Transverse colon (tissue), 4 donors: ENCODE measurements around the gene CDK11B. TPM values are rescaled to one million over a fixed set of nuclear protein-coding genes. Genes with fewer than 3 reads are reported as not detected.
"Not testable (repeated sequence)": the region's sequence is repeated elsewhere in the genome, so short reads cannot be mapped to it uniquely, and the experiment has no call there.

Experiments
- DNase-seq: peaks from one replicate; pipeline ENCODE4 v3.0.0-alpha.2; 2019
- H3K27ac ChIP-seq, 4 donors: fragments of 200-600 bp; sonication (generic); 2 replicates each; pipeline ENCODE4 v1.5.1; 2016 to 2018; ENCODE audit warnings: inconsistent platforms in 4 of 4
- H3K27me3 ChIP-seq: fragments of 200-600 bp; sonication (generic); 2 replicates; pipeline ENCODE4 v1.5.1; 2017; ENCODE audit warnings: inconsistent platforms
- H3K36me3 ChIP-seq, 4 donors: fragments of 200-600 bp; sonication (generic); 2 replicates each; pipeline ENCODE4 v1.5.1; 2017 to 2019; ENCODE audit warnings: inconsistent platforms in 4 of 4
- H3K4me1 ChIP-seq, 4 donors: fragments of 200-600 bp; sonication (generic); 2 replicates each; pipeline ENCODE4 v1.5.1; 2017 to 2020; ENCODE audit warnings: inconsistent platforms in 4 of 4
- H3K4me3 ChIP-seq, 4 donors: fragments of 200-600 bp; sonication (generic); 1 replicate in 1 of 4; 2 replicates in 3 of 4; pipeline versions ENCODE4 v1.5.1 to v1.6.1; 2017 to 2019; ENCODE audit warnings: inconsistent platforms in 4 of 4
- H3K9me3 ChIP-seq, 2 donors: fragments of 200-600 bp; sonication (generic); 2 replicates each; pipeline ENCODE4 v1.5.1; 2017 to 2019; ENCODE audit warnings: inconsistent platforms in 2 of 2
- CTCF ChIP-seq, 5 experiments: fragments of 200-600 bp in 3 of 5; fragments of 450-650 bp in 2 of 5; sonication (generic) in 3 of 5; IDR thresholded peaks; 1 replicate in 2 of 5; 2 replicates in 3 of 5; pipeline ENCODE4 v1.5.1; 2016 to 2017; ENCODE audit warnings: antibody characterized with exemption in 5 of 5, inconsistent platforms in 3 of 5, mild to moderate bottlenecking in 2 of 5, moderate library complexity in 1 of 5
- EP300 ChIP-seq: sonication (generic); formaldehyde crosslinking; IDR thresholded peaks from one replicate; pipeline ENCODE4 v1.6.1; 2017; ENCODE audit warnings: antibody characterized with exemption, low read depth
- POLR2A ChIP-seq: fragments of 450-650 bp; IDR thresholded peaks from one replicate; pipeline ENCODE4 v1.6.1; 2016; ENCODE audit warnings: antibody characterized with exemption, mild to moderate bottlenecking, moderate library complexity
- POLR2AphosphoS5 ChIP-seq, 3 donors: sonication (generic); formaldehyde crosslinking; IDR thresholded peaks; one replicate each; pipeline ENCODE4 v1.6.1; 2016; ENCODE audit warnings: antibody characterized with exemption in 3 of 3
- WGBS, 2 donors: methylation state at CpG; one replicate each; pipeline ENCODE4 v1.1.5; 2018; ENCODE audit warnings: low coverage in 1 of 2; 5-methylcytosine and 5-hydroxymethylcytosine counted together
- in situ Hi-C, 4 donors: fragments of 200-750 bp; cut with MboI; loops; one replicate each; pipeline versions ENCODE4 v1.15.0 to v1.15.1; 2017; ENCODE audit warnings: low sequenced_read_pairs in 3 of 4, low pct_ligation_motif_present in 1 of 4, low pct_unique_long_range_greater_than_20kb in 1 of 4
- intact Hi-C: fragments of 100-400 bp; cut with DNase I; formaldehyde crosslinking; loops from one replicate; pipeline ENCODE4 v1.15.1; 2023; ENCODE audit warnings: low total_unique reads
- total RNA-seq, 4 donors: library from RNA; depleted of rRNA; stranded (reverse); fragments of >200 nt; gene quantifications; one replicate each; pipeline ENCODE4 v1.1.0, GENCODE V29; 2016

CDK11B gene
- total RNA-seq, 4 donors from 2014 or later = 28.4 to 183 (median 60.5) TPM

GRCh38 chr1:1637479-1637875, 21.3 kb downstream of the CDK11B start:
- H3K36me3 ChIP-seq = peaks cover 0 to 17% (median 3%) of the 10 kb centered on the region in 4 donors
- H3K4me3 ChIP-seq, in situ Hi-C loops, H3K4me1 ChIP-seq, DNase-seq, H3K9me3 ChIP-seq, intact Hi-C loops, H3K27me3 ChIP-seq, H3K27ac ChIP-seq: not testable (repeated sequence)
- WGBS, 2 donors = 90% methylated on average over 13 of the region's 14 CpGs; no CpG with 5 or more reads in 1 of the 2 donors

DNA sequence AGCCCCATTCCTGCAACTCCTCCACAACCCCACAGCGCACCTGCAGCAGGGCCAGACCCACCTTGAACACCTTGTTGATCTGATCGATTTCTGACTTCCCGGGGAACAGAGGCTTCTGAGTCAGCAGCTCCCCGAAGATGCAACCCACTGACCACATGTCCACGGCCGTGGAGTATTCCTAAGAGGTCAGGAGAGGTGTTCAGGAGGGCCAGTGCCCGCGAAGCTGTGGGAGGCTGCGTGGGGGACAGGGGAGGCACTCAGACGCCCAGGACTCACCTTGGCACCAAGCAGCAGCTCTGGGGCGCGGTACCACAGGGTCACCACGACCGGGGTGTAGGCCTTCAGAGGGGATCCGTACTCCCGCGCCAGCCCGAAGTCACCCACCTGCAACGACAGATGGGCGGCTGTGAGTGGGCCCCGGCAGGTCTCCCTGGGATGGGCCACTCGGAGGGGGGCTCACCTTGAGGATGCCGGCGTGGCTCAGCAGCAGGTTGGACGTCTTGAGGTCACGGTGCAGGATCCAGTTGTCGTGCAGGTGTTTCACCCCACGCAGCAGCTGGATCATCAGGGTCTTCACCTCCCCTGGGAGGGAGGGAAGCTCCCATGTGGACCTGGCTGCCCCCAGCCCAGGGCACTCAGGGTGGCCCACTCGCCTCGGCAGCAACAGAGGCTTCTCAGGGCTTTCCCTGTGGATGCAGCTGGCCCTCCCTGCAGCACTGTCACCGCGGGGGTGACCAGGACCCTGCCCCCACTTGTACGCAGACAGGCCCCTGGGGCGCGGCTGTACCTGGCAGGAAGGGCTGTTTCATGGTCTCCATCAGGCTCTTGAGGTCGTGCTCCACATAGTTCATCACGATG, 22.0 kb downstream of the CDK11B start:
- H3K9me3 ChIP-seq, H3K4me1 ChIP-seq, in situ Hi-C loops, H3K4me3 ChIP-seq, intact Hi-C loops, H3K27ac ChIP-seq, DNase-seq, H3K27me3 ChIP-seq: not testable (repeated sequence)
- peaks cover 0 to 17% (median 3%) of the 10 kb centered on the region in 4 donors for H3K36me3 ChIP-seq
- 96% methylated on average over 20 of the region's 37 CpGs; no CpG with 5 or more reads in 1 of the 2 donors for WGBS, 2 donors

- intact Hi-C loops, H3K27ac ChIP-seq, in situ Hi-C loops, DNase-seq, H3K4me3 ChIP-seq, H3K9me3 ChIP-seq: not testable (repeated sequence)
- H3K4me1 ChIP-seq = peaks cover 6 to 22% (median 19%) of the 10 kb centered on the region in 4 donors
- H3K36me3 ChIP-seq = peaks cover 0 to 14% (median 3%) of the 10 kb centered on the region in 4 donors
- WGBS, 2 donors = 83% methylated on average over 8 of the region's 13 CpGs; no CpG with 5 or more reads in 1 of the 2 donors
- H3K27me3 ChIP-seq = peaks cover 24% of the 10 kb centered on the region
These were observed 24.2 kb downstream of the CDK11B start for GRCh38 chr1:1634613-1635012.

GRCh38 chr1:1633409-1633808, 25.4 kb downstream of the CDK11B start:
- H3K4me3 ChIP-seq, DNase-seq, H3K27ac ChIP-seq, in situ Hi-C loops, intact Hi-C loops, H3K9me3 ChIP-seq: not testable (repeated sequence)
- Histone ChIP-seq H3K4me1 (peaks cover 6 to 22% (median 19%) of the 10 kb centered on the region in 4 donors), H3K27me3 (peaks cover 29% of the 10 kb centered on the region), H3K36me3 (peaks cover 0 to 11% (median 3%) of the 10 kb centered on the region in 4 donors)
- no CpG with 5 or more reads among the region's 35 CpGs for WGBS, 2 donors

DNA sequence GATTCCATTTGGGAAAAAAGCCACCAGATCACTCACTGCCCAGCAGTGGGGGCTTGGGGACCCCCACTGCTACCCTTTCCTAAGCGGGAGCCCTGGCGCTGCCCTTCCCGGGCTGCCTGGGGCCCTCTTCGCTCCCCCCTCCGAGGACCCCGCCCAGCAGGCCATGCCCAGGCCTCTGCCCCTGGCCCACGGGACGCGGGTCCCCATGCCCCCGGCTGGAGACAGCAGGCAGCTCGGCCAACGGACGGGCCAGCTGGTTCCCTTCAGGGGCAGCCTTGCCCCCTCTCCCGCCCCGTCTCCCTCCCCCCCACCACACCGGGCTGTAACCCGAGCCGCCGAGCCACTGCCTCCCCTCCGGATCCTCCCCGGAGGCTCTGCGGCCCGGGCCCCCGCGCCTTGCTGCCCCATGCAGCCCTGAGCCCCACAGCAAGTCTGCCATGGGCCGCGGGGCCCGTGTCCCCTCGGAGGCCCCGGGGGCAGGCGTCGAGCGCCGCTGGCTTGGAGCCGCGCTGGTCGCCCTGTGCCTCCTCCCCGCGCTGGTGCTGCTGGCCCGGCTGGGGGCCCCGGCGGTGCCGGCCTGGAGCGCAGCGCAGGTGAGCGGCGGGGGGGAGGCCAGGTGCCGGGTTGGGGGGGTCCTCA, 26.9 kb downstream of the CDK11B start, which contains the start of gene MMP23B:
TSS of gene MMP23B (plus strand) at position 392 of the 639 bp plus-strand sequence. CDS start at position 438, 46 bp downstream.
- no peak for DNase-seq
- in situ Hi-C loops = no loop called here
- Histone ChIP-seq H3K27me3 (peaks cover 29% of the 10 kb centered on the region), H3K4me3 (peak within 1 kb of the TSS in 2 of 4 donors; percentile 35 to 42), H3K9me3 (no peaks in the 10 kb centered on the region), H3K27ac (peak within 1 kb of the TSS; percentile 76 to 85 (median 83)), H3K36me3 (peaks cover 0 to 4% (median 0%) of the 10 kb centered on the region in 4 donors), H3K4me1 (peaks cover 6 to 24% (median 24%) of the 10 kb centered on the region in 4 donors)
- WGBS, 2 donors = 7% methylated on average over 16 of the region's 48 CpGs; no CpG with 5 or more reads in 1 of the 2 donors
- TF ChIP-seq CTCF (IDR thresholded peaks at IDR 0.05) (no peak), POLR2A (no peak), EP300 (no peak), POLR2AphosphoS5 (IDR thresholded peaks at IDR 0.05) (no peak)
- intact Hi-C loops = no loop called here
